GM23338 (cell line): ENCODE results near the gene ERP44. TPM values are rescaled to one million over a fixed set of nuclear protein-coding genes. Genes with fewer than 3 reads are reported as not detected.

ENCODE experiments used
- ATAC-seq: fragments of 200-7000 bp; cut with Tn5 transposase; 3 replicates; pipeline ENCODE4 v1.9.1; 2020
- DNase-seq: peaks from one replicate; pipeline ENCODE4 v3.0.0-alpha.2; 2015; ENCODE audit warnings: low spot score
- H2AFZ ChIP-seq: fragments of 200-600 bp; sonication (generic); 2 replicates; pipeline ENCODE4 v1.8.0; 2016; ENCODE audit warnings: antibody characterized with exemption, mild to moderate bottlenecking, moderate library complexity
- H3F3A ChIP-seq: fragments of 200-600 bp; sonication (generic); replicated peaks from 2 replicates; pipeline ENCODE4 v1.8.0; 2017; ENCODE audit warnings: antibody characterized with exemption, mixed run types, low read depth
- H3K27ac ChIP-seq: fragments of 200-600 bp; sonication (generic); 2 replicates; pipeline ENCODE4 v1.6.1; 2016; ENCODE audit warnings: low read depth
- H3K27me3 ChIP-seq: fragments of 200-600 bp; sonication (generic); 2 replicates; pipeline ENCODE4 v1.8.0; 2016; ENCODE audit warnings: mild to moderate bottlenecking, mixed run types, moderate library complexity; ENCODE audit not compliant: insufficient read depth
- H3K36me3 ChIP-seq: fragments of 200-600 bp; sonication (generic); 2 replicates; pipeline ENCODE4 v1.8.0; 2016; ENCODE audit warnings: mild to moderate bottlenecking; ENCODE audit not compliant: insufficient read depth
- H3K4me1 ChIP-seq: fragments of 200-600 bp; sonication (generic); 2 replicates; pipeline ENCODE4 v1.8.0; 2016; ENCODE audit warnings: mild to moderate bottlenecking, moderate library complexity; ENCODE audit not compliant: insufficient read depth
- H3K4me2 ChIP-seq: fragments of 200-600 bp; sonication (generic); 2 replicates; pipeline ENCODE4 v1.7.1; 2017; ENCODE audit warnings: mixed run types
- H3K4me3 ChIP-seq: fragments of 200-600 bp; sonication (generic); 2 replicates; pipeline ENCODE4 v1.6.1; 2016; ENCODE audit warnings: mixed run types
- H3K79me2 ChIP-seq: fragments of 200-600 bp; sonication (generic); replicated peaks from 2 replicates; pipeline ENCODE4 v1.8.0; 2017; ENCODE audit warnings: mild to moderate bottlenecking; ENCODE audit not compliant: insufficient read depth
- H3K9me2 ChIP-seq: fragments of 200-600 bp; sonication (generic); 2 replicates; pipeline ENCODE4 v1.8.0; 2017; ENCODE audit not compliant: insufficient read depth
- H4K20me1 ChIP-seq: fragments of 200-600 bp; sonication (generic); replicated peaks from 2 replicates; pipeline ENCODE4 v1.8.0; 2017; ENCODE audit warnings: mild to moderate bottlenecking; ENCODE audit not compliant: insufficient read depth
- H3K27ac Mint-ChIP-seq: 2 replicates; pipeline ENCODE4 v1.8.0; 2020; ENCODE audit warnings: inconsistent platforms, mild to moderate bottlenecking, moderate library complexity, mixed read lengths
- H3K27me3 Mint-ChIP-seq: 3 replicates; pipeline ENCODE4 v1.8.0; 2022; ENCODE audit warnings: low read depth, mild to moderate bottlenecking, moderate library complexity, mixed read lengths, inconsistent platforms; ENCODE audit not compliant: insufficient read depth, poor library complexity
- H3K36me3 Mint-ChIP-seq: 3 replicates; pipeline ENCODE4 v1.8.0; 2021; ENCODE audit warnings: low read depth, mild to moderate bottlenecking, inconsistent platforms, moderate library complexity, mixed read lengths
- H3K4me1 Mint-ChIP-seq: 3 replicates; pipeline ENCODE4 v1.8.0; 2020; ENCODE audit warnings: mild to moderate bottlenecking, inconsistent platforms, mixed read lengths
- H3K4me3 Mint-ChIP-seq: 3 replicates; pipeline ENCODE4 v1.8.0; 2021; ENCODE audit warnings: moderate library complexity, mild to moderate bottlenecking, inconsistent platforms, mixed read lengths
- H3K9me3 Mint-ChIP-seq: 3 replicates; pipeline ENCODE4 v1.8.0; 2020; ENCODE audit warnings: moderate library complexity, mild to moderate bottlenecking, inconsistent platforms, mixed read lengths
- CREB1 ChIP-seq: fragments of 250-450 bp; sonication (Bioruptor Pico); IDR thresholded peaks from 2 replicates; pipeline ENCODE4 v1.5.0; 2020; ENCODE audit warnings: low read depth, mild to moderate bottlenecking, moderate library complexity
- EZH2 ChIP-seq: fragments of 200-600 bp; sonication (generic); IDR thresholded peaks from one replicate; pipeline ENCODE4 v1.8.0; 2017; ENCODE audit warnings: antibody characterized with exemption, mild to moderate bottlenecking, low read depth; ENCODE audit not compliant: unreplicated experiment
- EZH2phosphoT487 ChIP-seq: fragments of 200-600 bp; sonication (generic); IDR thresholded peaks from one replicate; pipeline ENCODE4 v1.8.1; 2018; ENCODE audit warnings: antibody characterized with exemption; ENCODE audit not compliant: unreplicated experiment
- JUNB ChIP-seq: IDR thresholded peaks from one replicate; pipeline ENCODE4 v1.6.1; 2016; ENCODE audit warnings: antibody characterized with exemption; ENCODE audit not compliant: unreplicated experiment
- NANOG ChIP-seq: IDR thresholded peaks from 2 replicates; pipeline ENCODE4 v1.6.1; 2016; ENCODE audit warnings: antibody characterized with exemption, borderline replicate concordance
- POLR2AphosphoS5 ChIP-seq: IDR thresholded peaks from 2 replicates; pipeline ENCODE4 v1.6.1; 2016; ENCODE audit warnings: antibody characterized with exemption, low read depth
- STAT1 ChIP-seq: IDR thresholded peaks from one replicate; pipeline ENCODE4 v1.6.1; 2016; ENCODE audit warnings: antibody characterized with exemption; ENCODE audit not compliant: unreplicated experiment
- ZNF114 ChIP-seq: fragments of 250-450 bp; sonication (Bioruptor Pico); IDR thresholded peaks from 2 replicates; pipeline ENCODE4 v1.5.0; 2020; ENCODE audit warnings: mild to moderate bottlenecking, moderate library complexity
- ZNF331 ChIP-seq: fragments of 250-450 bp; sonication (Bioruptor Pico); IDR thresholded peaks from 2 replicates; pipeline ENCODE4 v1.5.0; 2020; ENCODE audit warnings: low read depth, mild to moderate bottlenecking, moderate library complexity
- polyA plus RNA-seq: library from polyadenylated mRNA; unstranded; fragments of >200 nt; fragmentation: Nextera tagmentation; extraction: Ambion mirVana; gene quantifications from 2 replicates; pipeline ENCODE4 v1.2.1, GENCODE V29; 2016
- total RNA-seq: library from RNA; depleted of rRNA; stranded (reverse); fragments of >200 nt; shearing (Covaris generic); gene quantifications from 2 replicates; pipeline ENCODE4 v1.2.3, GENCODE V29; 2014
- TF ChIP-seq, protein P1 (sequence below): IDR thresholded peaks from 2 replicates; pipeline ENCODE4 v1.6.1; 2016; ENCODE audit warnings: antibody characterized with exemption
- TF ChIP-seq, protein P2 (sequence below): fragments of 250-450 bp; sonication (Bioruptor Pico); IDR thresholded peaks from 2 replicates; pipeline ENCODE4 v1.5.0; 2020; ENCODE audit warnings: mild to moderate bottlenecking, moderate library complexity
- TF ChIP-seq, protein P3 (sequence below), 2 experiments: fragments of 200-600 bp in 1 of 2; sonication (generic) in 1 of 2; conservative IDR thresholded peaks; 2 replicates each; pipeline versions ENCODE4 v1.5.1 to v1.6.1; 2016 to 2017; ENCODE audit warnings: antibody characterized with exemption in 2 of 2, low read depth in 2 of 2, mild to moderate bottlenecking in 2 of 2, moderate library complexity in 1 of 2
- TF ChIP-seq, protein P4 (sequence below): IDR thresholded peaks from one replicate; pipeline ENCODE4 v1.6.1; 2018; ENCODE audit warnings: antibody characterized with exemption; ENCODE audit not compliant: unreplicated experiment

The ERP44 gene
- total and polyA plus RNA-seq, 2 experiments from 2014 or later: 13.0 to 24.1 TPM

DNA sequence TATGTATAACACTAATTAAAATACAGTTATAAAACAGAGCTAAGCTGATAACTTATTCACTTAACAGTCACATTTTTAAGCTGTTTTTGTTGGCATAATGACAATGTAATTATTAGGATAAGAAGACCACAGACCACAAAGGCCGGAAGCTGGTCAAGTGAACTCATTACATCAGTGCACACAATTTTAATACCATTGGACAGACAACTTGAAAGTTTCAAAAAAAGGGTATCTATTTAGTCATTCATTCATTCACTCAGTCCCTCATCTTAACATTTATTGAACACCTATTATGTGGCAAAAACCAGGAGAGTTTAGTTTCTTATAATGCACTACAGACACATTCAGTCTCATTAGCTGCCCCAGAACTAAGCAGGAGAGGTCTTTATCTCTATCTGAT is 11.6 kb downstream of the ERP44 start:
- no peak overlapping the region for H3K4me2 ChIP-seq
- H3K9me2 ChIP-seq: no peaks in the 10 kb centered on the region
- H3F3A ChIP-seq: no peaks in the 10 kb centered on the region
- no peaks in the 10 kb centered on the region for H4K20me1 ChIP-seq
- Mint-ChIP-seq H3K27me3 (peaks cover 2% of the 10 kb centered on the region), H3K27ac (no peak overlapping the region), H3K36me3 (no peaks in the 10 kb centered on the region), H3K4me3 (no peak overlapping the region), H3K9me3 (no peaks in the 10 kb centered on the region), H3K4me1 (peaks cover 29% of the 10 kb centered on the region)
- no peaks in the 10 kb centered on the region for H3K27me3 ChIP-seq
- DNase-seq (no peak), ATAC-seq (no peak)
- H3K36me3 ChIP-seq: no peaks in the 10 kb centered on the region
- H3K4me3 ChIP-seq: no peak overlapping the region
- H3K79me2 ChIP-seq: peaks cover 62% of the 10 kb centered on the region
- peaks cover 23% of the 10 kb centered on the region for H3K4me1 ChIP-seq
- no peak overlapping the region for H2AFZ ChIP-seq
- no peak for TF ChIP-seq JUNB
- TF ChIP-seq, protein P1, sequence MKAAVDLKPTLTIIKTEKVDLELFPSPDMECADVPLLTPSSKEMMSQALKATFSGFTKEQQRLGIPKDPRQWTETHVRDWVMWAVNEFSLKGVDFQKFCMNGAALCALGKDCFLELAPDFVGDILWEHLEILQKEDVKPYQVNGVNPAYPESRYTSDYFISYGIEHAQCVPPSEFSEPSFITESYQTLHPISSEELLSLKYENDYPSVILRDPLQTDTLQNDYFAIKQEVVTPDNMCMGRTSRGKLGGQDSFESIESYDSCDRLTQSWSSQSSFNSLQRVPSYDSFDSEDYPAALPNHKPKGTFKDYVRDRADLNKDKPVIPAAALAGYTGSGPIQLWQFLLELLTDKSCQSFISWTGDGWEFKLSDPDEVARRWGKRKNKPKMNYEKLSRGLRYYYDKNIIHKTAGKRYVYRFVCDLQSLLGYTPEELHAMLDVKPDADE: no peak
- no peak for TF ChIP-seq STAT1
- no peak for TF ChIP-seq EZH2
- no peak for TF ChIP-seq NANOG
- no peak for TF ChIP-seq POLR2AphosphoS5
- TF ChIP-seq, protein P2, sequence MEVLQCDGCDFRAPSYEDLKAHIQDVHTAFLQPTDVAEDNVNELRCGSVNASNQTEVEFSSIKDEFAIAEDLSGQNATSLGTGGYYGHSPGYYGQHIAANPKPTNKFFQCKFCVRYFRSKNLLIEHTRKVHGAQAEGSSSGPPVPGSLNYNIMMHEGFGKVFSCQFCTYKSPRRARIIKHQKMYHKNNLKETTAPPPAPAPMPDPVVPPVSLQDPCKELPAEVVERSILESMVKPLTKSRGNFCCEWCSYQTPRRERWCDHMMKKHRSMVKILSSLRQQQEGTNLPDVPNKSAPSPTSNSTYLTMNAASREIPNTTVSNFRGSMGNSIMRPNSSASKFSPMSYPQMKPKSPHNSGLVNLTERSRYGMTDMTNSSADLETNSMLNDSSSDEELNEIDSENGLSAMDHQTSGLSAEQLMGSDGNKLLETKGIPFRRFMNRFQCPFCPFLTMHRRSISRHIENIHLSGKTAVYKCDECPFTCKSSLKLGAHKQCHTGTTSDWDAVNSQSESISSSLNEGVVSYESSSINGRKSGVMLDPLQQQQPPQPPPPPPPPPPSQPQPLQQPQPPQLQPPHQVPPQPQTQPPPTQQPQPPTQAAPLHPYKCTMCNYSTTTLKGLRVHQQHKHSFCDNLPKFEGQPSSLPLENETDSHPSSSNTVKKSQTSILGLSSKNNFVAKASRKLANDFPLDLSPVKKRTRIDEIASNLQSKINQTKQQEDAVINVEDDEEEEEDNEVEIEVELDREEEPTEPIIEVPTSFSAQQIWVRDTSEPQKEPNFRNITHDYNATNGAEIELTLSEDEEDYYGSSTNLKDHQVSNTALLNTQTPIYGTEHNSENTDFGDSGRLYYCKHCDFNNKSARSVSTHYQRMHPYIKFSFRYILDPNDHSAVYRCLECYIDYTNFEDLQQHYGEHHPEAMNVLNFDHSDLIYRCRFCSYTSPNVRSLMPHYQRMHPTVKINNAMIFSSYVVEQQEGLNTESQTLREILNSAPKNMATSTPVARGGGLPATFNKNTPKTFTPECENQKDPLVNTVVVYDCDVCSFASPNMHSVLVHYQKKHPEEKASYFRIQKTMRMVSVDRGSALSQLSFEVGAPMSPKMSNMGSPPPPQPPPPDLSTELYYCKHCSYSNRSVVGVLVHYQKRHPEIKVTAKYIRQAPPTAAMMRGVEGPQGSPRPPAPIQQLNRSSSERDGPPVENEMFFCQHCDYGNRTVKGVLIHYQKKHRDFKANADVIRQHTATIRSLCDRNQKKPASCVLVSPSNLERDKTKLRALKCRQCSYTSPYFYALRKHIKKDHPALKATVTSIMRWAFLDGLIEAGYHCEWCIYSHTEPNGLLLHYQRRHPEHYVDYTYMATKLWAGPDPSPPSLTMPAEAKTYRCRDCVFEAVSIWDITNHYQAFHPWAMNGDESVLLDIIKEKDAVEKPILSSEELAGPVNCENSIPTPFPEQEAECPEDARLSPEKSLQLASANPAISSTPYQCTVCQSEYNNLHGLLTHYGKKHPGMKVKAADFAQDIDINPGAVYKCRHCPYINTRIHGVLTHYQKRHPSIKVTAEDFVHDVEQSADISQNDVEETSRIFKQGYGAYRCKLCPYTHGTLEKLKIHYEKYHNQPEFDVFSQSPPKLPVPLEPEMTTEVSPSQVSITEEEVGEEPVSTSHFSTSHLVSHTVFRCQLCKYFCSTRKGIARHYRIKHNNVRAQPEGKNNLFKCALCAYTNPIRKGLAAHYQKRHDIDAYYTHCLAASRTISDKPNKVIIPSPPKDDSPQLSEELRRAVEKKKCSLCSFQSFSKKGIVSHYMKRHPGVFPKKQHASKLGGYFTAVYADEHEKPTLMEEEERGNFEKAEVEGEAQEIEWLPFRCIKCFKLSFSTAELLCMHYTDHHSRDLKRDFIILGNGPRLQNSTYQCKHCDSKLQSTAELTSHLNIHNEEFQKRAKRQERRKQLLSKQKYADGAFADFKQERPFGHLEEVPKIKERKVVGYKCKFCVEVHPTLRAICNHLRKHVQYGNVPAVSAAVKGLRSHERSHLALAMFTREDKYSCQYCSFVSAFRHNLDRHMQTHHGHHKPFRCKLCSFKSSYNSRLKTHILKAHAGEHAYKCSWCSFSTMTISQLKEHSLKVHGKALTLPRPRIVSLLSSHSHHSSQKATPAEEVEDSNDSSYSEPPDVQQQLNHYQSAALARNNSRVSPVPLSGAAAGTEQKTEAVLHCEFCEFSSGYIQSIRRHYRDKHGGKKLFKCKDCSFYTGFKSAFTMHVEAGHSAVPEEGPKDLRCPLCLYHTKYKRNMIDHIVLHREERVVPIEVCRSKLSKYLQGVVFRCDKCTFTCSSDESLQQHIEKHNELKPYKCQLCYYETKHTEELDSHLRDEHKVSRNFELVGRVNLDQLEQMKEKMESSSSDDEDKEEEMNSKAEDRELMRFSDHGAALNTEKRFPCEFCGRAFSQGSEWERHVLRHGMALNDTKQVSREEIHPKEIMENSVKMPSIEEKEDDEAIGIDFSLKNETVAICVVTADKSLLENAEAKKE: no peak
- TF ChIP-seq, protein P3, sequence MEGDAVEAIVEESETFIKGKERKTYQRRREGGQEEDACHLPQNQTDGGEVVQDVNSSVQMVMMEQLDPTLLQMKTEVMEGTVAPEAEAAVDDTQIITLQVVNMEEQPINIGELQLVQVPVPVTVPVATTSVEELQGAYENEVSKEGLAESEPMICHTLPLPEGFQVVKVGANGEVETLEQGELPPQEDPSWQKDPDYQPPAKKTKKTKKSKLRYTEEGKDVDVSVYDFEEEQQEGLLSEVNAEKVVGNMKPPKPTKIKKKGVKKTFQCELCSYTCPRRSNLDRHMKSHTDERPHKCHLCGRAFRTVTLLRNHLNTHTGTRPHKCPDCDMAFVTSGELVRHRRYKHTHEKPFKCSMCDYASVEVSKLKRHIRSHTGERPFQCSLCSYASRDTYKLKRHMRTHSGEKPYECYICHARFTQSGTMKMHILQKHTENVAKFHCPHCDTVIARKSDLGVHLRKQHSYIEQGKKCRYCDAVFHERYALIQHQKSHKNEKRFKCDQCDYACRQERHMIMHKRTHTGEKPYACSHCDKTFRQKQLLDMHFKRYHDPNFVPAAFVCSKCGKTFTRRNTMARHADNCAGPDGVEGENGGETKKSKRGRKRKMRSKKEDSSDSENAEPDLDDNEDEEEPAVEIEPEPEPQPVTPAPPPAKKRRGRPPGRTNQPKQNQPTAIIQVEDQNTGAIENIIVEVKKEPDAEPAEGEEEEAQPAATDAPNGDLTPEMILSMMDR (conservative IDR thresholded peaks at IDR 0.05; ENCODE audit: low read depth in 2 of 2): no peak
- TF ChIP-seq ZNF114 (CRISPR knock-in tag): no peak
- no peak for TF ChIP-seq ZNF331 (CRISPR knock-in tag)
- TF ChIP-seq EZH2phosphoT487: no peak
- no peak for TF ChIP-seq CREB1
- TF ChIP-seq, protein P4, sequence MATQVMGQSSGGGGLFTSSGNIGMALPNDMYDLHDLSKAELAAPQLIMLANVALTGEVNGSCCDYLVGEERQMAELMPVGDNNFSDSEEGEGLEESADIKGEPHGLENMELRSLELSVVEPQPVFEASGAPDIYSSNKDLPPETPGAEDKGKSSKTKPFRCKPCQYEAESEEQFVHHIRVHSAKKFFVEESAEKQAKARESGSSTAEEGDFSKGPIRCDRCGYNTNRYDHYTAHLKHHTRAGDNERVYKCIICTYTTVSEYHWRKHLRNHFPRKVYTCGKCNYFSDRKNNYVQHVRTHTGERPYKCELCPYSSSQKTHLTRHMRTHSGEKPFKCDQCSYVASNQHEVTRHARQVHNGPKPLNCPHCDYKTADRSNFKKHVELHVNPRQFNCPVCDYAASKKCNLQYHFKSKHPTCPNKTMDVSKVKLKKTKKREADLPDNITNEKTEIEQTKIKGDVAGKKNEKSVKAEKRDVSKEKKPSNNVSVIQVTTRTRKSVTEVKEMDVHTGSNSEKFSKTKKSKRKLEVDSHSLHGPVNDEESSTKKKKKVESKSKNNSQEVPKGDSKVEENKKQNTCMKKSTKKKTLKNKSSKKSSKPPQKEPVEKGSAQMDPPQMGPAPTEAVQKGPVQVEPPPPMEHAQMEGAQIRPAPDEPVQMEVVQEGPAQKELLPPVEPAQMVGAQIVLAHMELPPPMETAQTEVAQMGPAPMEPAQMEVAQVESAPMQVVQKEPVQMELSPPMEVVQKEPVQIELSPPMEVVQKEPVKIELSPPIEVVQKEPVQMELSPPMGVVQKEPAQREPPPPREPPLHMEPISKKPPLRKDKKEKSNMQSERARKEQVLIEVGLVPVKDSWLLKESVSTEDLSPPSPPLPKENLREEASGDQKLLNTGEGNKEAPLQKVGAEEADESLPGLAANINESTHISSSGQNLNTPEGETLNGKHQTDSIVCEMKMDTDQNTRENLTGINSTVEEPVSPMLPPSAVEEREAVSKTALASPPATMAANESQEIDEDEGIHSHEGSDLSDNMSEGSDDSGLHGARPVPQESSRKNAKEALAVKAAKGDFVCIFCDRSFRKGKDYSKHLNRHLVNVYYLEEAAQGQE: no peak
- no peak overlapping the region for H3K27ac ChIP-seq
